HG03175 (cell line): ENCODE results near the gene ANLN.
A peak's percentile ranks its signal among the peaks of the same experiment; 100 is the strongest.
"Not testable (repeated sequence)": the region's sequence is repeated elsewhere in the genome, so short reads cannot be mapped to it uniquely, and the experiment has no call there.

Experiments
- ATAC-seq: cut with Tn5 transposase; IDR thresholded peaks from one replicate; pipeline ENCODE4 v1.9.1; 2021; ENCODE audit warnings: mild to moderate bottlenecking, moderate library complexity; ENCODE audit not compliant: unreplicated experiment

Gene ANLN

DNA sequence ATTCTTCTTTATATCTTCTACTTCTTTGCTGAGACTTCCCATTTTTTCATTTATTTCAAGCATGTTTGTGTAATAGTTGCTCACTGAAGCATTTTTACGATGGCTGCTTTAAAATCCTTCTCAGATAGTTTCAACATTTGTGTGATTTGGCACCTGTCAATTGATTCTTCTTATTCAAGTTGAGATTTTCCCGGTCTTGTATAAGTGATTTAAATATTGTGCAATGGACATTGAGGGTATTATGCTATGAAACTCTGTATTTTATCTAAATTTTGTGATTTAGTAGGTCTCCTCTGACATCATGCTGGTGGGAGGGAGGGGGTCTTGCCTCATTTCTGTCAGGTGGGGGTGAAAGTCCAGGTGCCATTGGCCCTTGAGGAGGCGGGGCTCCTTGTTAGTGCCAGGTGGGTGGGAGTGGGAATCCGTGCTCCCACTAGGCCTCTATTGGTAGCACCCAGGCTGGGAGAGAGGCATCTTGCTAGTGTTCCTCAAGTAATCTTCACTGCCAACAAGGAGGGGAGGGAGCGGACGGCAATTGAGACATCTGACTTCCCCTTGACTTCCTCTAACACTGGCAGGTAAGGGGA lies 73.0 kb downstream of the ANLN start:
- ATAC-seq = no peak

DNA sequence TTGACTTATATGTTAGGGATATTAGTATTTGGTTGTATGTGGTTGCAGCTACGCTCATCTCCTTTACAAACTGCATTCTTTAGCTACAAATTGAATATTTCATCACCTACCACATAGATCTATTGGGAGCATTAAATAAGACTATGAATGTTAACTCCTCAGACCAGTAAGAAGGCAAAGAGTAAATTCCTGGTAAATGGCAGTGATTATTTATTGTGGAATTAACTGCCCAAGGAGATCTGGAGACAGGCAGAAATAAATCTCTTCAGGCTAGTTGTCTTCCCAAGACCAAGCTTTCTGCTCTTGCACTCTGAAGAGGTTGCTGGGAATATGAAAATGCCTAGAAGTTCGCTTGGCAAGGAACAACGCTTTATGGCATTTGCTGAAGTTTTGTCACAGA lies 74.6 kb downstream of the ANLN start:
- ATAC-seq = no peak

DNA sequence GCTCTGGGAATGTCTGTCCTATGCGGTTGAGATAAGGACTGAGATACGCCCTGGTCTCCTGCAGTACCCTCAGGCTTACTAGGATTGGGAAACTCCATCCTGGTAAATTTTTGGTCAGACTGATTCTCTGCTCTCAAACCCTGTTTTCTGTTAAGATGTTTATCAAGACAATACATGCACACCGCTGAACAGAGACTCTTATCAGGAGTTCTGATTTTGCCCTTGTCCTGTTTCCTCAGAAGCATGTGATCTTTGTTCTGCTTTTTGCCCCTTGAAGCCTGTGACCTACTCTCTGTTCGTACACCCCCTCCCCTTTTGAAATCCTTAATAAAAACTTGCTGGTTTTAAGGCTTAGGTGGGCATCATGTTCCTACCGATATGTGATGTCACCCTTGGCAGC lies 76.3 kb downstream of the ANLN start:
- not testable (repeated sequence) for ATAC-seq

DNA sequence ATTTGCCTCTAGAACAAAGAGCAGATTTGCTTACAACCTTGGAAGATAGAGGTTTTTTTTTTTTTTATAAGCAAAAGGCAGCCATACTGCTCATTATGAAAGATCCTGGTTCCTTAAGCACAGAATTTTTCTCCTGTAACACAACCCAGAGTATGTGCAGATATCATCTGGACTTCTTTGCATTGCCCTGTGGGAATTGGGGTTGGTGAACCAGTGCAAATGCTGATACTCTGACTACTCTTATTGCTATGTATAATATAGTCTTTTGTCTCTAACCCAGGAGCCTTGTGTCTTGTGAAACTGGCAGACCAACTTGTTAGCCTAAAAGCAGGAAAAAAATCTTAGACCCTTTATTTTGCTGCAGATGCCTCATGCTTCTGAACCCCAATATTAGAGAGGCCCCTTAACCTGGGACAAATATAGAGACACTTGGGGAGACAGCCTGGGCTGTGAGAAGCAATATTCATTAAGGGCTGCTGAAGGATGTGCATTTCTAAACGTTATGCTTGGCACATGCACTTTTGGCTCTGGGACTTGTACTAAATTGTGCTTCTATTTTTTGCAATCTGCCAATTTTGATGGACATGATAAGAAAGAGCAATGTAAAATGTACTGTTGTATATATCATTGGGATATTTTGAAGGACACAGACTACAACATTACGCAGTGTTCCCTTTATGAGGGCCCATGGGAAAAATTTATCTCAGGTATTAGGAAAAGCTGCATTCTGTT lies 78.9 kb downstream of the ANLN start:
- ATAC-seq = no peak

DNA sequence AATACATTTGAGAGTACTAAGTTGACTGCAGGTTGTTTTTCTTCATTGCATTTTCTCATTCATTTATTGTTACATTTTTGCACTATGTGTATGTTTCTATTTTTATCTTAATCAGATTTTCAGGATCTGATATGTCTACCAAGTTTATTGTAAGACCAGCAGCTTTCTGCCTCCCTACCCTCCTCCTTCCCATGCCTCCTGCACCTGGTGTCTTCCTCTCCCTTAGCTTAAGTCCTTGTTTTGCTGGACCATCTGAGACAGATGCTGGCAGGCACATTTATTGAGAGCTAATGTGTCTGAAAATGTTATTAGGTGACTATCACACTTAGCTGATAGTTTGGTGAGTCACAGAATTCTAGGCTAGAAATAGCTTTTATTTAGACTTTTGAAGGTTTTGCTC lies 79.6 kb downstream of the ANLN start:
- no peak for ATAC-seq

DNA sequence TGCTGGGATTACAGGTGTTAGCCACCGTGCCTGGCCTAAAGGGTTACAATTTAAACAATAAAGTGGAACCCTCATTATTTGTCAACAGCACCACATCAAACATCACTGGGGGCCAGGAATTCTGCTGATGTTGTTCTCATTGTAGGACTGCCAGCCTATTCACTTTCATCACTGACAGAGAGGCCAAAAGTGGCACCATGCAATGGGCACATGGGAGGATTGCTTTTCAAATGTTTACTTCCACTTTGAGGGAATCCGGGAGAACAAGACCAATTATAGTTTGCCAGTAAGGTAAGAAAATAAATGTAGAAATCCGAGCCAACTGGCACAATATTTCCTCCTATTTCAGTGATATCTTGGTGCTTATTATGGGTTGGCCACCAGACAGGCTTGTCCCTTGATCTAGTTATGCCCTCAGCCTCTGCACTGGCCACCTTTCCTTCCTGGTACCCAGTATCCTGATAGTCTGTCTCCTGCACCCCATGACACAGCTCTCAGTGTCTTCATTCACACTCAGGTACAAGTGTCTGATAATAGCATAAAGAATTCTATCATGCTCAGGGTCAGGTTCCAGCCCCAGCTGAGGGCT lies 82.6 kb downstream of the ANLN start:
- ATAC-seq = no peak

DNA sequence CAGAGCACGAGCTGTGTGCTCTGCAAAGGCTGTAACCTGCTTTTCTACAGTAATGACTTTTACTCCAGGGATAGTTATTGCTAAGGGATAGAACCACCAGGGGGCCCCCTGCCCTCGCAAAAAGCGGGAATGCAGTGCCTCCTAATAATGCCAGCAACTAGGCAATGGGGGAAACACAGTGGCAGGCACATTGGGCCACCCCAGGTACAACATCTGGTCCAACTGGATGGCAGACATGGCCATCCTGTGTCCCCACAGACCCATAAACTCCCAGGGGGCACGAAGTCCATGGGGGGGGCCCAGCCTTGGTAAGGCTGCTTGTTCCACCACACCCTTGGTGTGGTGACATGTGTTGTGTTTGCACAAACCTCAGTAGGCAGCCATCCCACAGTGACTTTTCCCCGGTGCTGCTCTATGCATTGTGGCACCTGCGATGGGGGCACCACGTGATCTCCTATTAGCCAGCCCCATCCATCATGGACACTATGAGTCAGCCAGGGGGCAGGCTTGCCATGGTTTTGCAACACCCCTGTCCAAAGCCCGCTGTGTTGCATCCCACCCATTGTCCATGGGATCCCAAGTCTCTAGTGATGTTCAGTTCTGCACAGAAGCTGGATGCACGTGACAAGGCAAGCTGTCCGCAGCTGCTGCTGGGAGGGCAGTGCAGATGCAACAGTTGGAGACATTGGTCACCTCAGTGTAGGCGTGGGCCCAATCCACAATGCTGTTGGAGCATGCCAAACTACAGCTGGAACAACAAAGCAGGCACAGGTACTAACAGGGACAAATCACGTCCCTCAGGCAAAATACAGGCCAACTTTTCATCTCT lies 84.0 kb downstream of the ANLN start:
- ATAC-seq = no peak

DNA sequence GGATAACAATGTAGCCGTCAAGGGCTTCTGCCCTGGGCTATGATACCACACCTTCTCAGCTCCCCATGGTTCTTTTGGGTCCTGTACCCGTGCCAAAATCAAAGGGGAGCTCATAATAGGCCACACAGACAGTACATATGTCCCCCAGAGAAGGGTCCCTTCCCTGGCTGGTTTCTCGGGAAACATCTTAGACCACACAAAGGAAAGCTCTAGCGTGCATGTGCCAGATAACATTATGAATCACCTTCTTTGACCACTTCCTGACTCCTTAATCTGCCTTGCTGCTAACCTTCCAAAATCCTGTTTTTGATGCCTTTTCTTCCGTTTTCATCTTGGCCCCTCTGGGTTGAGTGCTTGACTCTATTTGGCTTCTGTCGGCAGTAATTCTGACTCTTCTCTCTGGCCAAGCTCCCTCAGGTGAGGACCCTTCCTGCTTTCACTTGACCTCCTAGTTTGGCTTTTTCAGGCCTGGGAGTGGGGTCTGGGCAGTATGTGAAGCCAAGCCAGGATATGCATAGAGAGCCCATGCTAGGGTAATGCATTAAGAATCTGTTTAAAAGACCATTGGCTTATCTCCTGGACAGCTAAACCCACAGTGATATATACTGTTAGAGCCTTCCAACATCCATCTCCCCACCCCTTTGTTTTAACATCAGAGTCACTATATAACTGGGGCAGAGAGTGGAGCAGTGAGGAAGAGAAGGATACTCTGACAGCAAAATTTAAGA lies 84.8 kb downstream of the ANLN start:
- no peak for ATAC-seq

DNA sequence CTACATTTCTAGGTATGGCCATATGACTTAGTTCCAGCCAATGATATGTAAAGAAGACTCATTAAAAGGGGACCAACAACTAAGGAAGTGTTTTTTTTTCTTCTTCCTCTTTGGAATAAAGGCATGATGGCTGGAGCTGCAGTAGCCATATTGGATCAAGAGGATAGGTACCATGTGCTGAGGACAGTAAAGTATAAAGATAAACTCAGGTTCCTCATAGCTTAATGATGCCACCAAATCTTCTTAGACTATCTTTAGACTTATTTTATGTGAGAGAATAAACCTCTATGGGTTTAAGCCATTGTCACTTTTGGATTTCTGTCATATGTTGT lies 85.3 kb downstream of the ANLN start:
- ATAC-seq = no peak

DNA sequence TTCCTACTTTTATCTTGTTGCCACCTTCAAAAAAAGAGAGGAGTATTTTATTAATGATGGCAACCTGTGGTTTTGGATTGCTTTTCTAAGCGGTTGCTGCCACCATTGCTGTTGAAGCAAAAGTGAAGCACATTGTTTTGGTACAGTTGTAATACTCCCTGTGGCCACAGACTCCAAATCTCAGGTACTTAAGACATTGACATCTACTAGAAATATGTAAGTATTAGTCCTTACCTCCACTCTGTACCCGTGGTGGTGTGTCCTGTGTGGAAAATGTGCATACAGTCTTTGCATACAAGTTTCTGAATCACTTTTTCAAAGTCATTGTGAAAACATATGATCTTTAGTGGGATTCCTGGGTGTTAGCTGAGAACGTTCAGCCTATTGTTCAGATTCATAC lies 85.7 kb downstream of the ANLN start:
- peak; percentile 38 for ATAC-seq

DNA sequence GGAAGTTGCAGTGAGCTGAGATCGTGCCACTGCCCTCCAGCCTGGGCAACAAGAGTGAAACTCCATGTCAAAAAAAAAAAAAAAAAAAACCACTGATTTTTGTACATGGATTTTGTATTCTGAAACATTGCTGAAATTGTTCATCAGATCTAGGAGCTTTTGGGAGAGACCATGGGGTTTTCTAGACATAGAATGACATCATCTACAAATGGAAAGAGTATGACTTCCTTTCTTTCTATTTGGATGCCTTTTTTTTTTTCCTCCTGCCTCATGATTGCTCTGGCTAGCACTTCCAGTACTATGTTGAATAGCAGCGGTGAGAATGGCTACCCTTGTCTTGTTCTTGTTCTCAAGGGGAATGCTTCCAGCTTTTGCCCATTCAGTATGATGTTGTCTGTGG lies 89.1 kb downstream of the ANLN start:
- no peak for ATAC-seq

DNA sequence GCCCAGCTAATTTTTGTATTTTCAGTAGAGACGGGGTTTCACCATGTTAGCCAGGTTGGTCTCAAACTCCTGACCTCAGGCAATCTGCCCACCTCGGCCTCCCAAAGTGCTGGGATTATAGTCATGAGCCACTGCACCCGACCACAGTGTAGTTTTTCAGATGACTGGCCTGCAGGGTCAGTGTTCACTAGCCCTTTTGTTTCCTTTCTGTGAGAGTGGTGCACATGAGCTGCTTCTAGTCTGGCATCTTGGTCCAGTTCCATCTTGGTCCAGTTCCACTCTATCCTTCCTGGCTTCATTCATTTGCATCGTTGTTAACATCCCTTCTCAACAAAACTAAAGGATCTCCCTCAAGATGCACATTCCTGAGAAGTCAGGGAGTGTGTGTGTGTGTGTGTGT lies 94.2 kb downstream of the ANLN start:
- ATAC-seq = not testable (repeated sequence)

DNA sequence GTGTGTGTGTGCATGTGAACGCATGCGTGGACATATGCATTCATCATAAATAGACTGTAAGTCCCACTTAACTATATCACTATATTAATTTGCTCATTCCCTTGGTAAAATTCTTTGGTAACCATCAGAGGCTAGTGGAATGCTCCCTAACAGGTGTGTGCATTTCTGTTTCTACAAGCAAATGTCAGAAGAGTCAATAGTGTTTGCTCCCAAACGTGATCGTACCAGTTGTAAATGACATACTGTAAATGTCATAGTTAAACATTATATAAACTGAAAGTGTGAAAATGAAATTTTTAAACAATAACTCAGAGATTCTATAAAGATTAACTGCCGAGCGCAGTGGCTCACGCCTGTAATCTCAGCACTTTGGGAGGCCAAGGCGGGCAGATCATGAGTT lies 94.6 kb downstream of the ANLN start:
- no peak for ATAC-seq

DNA sequence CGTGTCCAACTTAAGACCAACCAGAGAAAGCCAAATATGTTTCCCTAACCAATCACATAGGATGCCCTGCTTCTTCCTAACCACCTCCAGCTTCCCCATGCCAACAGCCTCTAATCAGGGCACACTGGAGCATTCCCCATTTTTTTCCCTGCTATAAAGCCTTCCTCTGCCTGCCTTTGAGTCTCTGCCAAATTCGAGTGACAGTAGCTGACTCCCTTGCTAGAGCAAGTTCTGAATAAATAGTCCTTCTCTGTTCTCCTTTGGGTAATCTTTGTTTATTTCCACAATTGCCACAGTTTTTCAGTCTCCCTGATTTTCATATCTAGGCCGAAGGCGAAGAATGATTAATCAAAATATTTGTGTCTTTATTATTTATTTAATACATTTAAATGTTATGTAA lies 96.7 kb downstream of the ANLN start:
- ATAC-seq = no peak

DNA sequence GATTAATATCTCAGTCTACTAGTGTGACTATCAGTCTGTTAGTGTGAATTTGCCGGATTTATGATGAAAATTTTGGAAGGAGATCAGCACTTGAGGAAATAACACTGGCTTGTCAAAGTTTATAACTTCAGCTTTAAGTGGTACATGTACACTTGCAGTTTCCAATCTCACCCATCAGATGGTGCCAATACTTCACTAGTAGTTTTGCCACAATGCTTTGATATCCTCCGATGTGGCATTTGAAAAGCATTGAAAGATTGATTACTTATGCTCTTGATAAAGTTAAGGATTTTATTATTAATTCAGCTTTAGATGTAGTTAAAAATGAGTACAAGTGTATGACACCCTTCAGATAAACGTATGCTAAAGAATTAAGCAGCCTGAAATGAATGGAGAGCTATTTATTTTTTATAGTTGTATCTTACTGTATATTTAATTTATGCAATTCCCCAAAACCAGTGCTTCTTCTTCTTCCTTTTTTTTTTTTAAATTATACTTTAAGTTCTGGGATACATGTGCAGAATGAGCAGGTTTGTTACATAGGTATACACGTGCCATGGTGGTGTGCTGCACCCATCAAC lies 98.2 kb downstream of the ANLN start:
- no peak for ATAC-seq

DNA sequence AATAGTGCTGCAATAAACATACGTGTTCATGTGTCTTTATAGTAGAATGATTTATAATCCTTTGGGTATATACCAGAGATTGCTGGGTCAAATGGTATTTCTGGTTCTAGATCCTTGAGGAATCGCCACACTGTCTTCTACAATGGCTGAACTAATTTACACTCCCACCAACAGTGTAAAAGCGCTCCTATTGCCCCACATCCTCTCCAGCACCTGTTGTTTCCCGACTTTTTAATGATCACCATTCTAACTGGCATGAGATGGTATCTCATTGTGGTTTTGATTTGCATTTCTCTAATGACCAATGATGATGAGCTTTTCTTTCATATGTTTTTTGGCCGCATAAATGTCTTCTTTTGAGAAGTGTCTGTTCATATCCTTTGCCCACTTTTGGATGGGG lies 99.0 kb downstream of the ANLN start:
- not testable (repeated sequence) for ATAC-seq

DNA sequence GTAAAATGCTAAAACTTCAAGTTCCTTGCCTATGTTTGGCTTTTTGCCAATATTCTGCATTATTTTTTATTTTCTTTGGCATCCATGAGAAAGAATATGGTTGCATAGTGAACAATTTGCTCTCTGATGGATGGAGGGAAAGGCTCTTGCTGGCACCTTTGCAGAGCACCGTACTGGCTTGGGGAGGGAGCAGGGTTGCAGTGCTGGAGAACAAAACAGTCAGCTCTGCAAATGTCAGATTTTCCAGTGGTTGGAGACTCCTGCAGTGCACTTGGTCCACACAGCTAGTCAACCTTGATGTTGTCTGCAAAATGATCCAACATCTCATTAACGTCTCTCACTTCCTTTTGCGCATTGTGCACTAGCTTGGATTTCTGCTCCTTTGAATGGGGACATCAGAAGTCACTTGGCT lies 100.8 kb downstream of the ANLN start:
- no peak for ATAC-seq

DNA sequence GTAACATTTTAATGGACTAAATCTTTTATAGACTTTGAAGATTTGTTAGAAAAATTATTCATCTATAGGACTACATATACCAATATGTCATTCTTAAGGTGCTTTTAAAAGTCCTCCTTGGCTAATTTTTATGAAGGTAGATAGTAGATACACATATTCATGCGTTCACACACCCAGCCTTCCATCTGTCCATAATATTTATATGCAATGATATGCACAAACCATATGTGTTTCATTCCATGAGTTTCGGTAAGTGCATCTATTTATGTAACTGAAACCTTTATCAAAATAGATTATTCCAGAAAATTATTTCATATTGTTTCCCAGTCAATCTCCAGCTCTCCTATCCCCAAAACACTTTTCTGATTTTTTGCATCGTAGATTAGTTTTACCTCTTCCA lies 101.7 kb downstream of the ANLN start:
- ATAC-seq = no peak

DNA sequence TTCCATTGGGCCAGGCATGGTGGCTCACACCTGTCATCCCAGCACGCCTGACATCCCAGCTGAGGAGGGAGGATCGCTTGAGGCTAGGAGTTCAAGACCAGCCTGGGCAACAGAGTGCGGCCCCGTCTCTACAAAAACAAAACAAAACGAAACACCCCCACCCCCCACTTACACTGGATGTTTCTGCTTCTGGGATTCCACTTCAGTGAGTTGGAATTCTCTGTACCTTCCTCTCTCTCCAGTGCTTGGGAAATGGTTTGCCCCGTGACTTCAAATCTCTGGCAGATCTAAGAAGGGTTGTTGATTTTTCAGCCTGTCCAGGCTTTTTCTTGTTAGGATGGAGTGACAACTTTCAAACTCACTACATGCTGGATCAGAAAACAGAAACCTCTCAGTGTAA lies 106.9 kb downstream of the ANLN start:
- no peak for ATAC-seq

DNA sequence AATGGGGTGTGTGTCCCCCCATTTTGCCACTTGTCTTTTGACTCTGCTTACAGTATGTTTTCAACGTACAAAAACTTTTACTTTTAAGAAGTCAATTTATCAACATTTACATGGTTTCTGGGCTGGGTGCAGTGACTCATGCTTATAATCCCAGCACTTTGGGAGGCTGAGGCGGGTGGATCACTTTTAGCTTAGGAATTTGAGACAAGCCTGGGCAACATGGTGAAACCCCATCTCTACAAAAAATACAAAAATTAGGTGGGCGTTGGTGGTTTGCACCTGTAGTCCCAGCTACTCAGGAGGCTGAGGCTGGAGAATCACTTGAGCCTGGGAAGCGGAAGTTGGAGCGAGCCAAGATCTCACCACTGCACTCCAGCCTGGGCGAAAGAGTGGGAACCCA lies 107.5 kb downstream of the ANLN start:
- ATAC-seq = not testable (repeated sequence)

DNA sequence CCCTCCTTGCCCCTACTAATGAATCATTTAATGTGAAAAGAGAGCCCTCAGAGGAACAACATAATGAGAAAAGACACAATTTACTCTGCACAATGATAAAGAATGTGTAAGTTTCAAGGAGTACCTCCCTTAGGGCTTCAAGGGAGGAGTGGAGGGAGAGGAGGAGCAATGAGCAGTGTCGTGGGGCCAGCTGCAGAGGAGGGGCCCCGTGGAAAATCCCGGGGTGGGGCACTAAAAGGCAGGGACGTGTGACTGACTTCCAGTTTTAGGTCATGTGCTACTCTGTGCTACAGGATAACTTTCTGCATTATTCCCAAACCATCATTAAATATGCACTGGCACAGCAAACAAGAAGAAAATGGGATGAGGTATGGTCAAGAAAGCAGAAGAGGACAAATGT lies 108.1 kb downstream of the ANLN start:
- ATAC-seq = no peak
